ENCODE results near the gene SETD1B.
"Not testable (repeated sequence)": the region's sequence is repeated elsewhere in the genome, so short reads cannot be mapped to it uniquely, and the experiment has no call there.

SETD1B gene

DNA sequence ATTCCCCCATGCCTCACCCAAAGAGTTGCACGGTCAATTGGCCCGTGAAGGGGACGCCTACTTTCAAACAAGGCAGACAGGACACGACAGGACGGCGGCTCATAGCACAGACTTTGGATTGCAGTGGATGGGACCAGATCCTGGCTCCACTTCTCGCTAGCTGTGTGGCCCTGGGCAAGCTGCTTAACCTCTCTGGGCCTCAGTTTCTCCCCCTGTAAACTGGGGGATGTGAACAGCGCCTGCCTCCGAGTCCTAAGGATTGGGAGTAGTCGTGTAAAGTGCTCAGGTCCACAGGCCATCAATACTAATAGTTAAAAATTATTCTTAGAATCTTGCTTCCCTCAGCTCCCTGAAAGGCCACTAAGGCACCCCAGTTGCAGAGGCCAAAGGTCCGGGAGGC lies 23.4 kb upstream of the SETD1B start:
- DNase-seq (ENCODE audit: low spot score) = no peak

- no peak for DNase-seq (ENCODE audit: low spot score)
Measured at GRCh38 chr12:121781484-121781997, 22.3 kb upstream of the SETD1B start.

GRCh38 chr12:121781998-121782979 lies 21.5 kb upstream of the SETD1B start:
- no peak for DNase-seq (ENCODE audit: low spot score)

- no peak for DNase-seq (ENCODE audit: low spot score)
Measured at GRCh38 chr12:121783766-121784165, 20.0 kb upstream of the SETD1B start.

- DNase-seq (ENCODE audit: low spot score) = peak; percentile 84
Measured at GRCh38 chr12:121784460-121784859, 19.3 kb upstream of the SETD1B start.

- peak; percentile 69 for DNase-seq (ENCODE audit: low spot score)
Measured at GRCh38 chr12:121786440-121786825, 17.4 kb upstream of the SETD1B start.

- no peak for DNase-seq (ENCODE audit: low spot score)
Measured at GRCh38 chr12:121787063-121788025, 16.5 kb upstream of the SETD1B start.

DNA sequence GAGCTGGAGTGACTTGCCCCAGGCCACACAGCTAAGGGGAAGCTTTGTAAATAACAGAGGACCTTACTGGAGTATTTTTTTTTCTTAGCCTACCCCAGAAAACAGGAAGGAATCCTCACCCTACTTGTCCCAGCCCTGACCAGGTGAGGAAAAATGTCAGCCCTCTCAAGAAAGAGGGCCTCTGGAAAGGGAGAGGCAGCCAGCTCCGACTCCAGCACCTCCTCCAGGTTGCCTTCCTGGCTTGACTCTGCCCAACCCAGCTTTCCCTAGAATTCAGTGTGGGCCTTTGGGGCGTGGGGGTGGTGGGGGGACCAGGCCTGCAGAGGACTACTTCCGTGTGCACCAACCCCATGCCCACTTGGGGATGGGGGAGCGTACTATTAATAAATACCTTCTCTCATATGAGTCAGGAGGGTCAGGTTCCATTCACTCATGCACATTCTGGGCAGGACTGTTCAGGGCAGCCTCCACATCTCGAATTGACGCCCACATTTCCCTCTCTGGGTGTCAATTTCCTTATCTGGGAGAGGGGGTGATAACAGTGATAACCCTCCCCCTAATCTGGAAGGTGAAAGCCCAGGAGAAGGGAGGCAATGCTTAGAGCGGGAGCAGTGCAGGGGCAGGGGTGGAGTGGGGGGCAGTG lies 15.5 kb upstream of the SETD1B start:
- no peak for DNase-seq (ENCODE audit: low spot score)

DNA sequence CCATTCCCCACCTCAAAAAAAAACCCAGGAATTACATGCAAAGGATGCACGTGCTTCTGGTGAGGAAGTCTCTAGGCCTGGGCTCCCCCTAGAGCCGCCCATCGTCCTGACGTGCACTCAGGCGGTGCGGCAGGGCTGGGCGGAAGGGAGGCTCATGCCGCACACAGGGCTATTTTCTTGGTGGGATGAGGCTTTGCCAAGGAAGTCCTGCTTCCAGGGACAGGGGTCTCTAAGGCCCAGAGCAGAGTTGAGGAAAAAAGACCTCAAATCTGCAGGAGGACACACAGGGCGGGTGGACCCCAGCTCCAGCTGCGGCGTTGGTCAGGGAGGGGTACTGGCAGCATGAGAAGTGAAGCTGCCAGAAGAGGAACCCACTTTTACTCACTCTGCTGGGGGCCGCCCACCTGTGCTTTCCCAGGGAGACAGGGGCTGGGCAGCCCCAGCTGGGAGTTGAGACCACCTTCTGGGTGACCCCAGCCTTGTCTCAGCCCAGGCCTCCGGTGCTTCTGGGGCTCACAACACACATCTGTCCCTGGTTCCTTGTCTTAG lies 14.5 kb upstream of the SETD1B start:
- no peak for DNase-seq (ENCODE audit: low spot score)

- no peak for DNase-seq (ENCODE audit: low spot score)
Measured at GRCh38 chr12:121789800-121790728, 13.7 kb upstream of the SETD1B start.

GRCh38 chr12:121790785-121791184 lies 13.0 kb upstream of the SETD1B start:
- not testable (repeated sequence) for DNase-seq (ENCODE audit: low spot score)

GRCh38 chr12:121791671-121792551 lies 11.9 kb upstream of the SETD1B start:
- no peak for DNase-seq (ENCODE audit: low spot score)

DNA sequence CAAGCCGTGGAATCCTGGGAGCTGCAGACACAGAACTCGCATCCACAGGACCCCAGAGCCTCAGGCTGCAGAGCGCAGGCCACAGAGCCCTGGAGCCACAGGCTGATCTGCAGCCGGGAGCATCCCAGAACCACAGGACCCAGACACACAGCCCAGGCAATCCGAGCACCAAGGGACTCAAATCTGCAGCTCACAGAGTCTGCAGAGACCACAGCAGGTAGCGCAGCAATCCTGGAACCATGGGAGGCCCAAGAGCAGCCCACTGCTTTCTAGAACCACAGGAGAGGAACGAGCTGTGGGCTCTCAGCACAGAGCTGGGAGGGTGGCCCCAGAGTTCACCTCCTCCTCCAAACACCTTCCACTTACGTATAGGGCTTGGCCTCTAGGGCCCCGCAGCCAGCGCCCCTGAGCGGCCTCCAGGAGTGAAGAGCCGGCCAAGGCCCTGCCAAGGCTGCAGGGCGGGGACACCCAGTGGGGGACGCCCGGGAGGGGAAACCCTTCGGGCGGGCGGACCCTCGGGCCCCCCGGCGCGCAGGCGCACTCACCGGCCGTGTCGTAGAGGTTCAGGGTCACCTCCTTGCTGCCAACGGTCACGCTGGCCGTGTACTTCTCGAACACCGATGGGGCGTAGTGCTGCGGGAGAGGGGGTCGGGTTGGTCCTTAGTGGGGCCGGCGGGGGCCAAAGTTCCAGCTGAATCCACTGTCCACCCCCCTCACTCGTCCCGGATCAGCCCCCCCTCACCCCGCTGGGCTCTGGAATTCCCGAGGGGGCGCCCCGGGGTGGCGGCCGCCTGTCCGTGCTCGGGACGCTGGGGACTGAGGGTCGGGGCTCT lies 11.0 kb upstream of the SETD1B start:
- no peak for DNase-seq (ENCODE audit: low spot score)

DNA sequence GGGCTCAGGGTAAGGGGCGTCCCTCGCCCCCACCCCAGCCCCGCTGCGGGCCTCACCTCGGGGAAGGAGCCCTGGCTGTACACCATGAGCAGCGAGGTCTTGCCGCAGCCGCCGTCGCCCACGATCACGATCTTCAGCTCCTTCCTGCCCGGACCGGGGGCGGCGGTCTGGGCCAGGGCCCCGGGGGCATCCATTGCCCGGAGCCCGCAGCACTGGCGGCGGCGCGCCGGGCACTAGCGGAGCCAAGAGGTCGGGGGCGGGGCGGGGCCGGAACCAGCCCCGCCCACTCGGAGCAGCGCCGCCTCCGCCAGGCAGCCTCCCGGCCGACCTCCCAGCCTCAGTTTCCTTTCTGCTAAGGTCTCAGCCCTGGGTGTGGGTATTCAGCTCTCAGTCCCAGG lies 10.4 kb upstream of the SETD1B start, which contains the start of gene RHOF:
TSS of gene RHOF (minus strand) at position 249 of the 398 bp plus-strand sequence. CDS start at position 194, 55 bp downstream.
- DNase-seq (ENCODE audit: low spot score) = peak; percentile 61

- peak; percentile 93 for DNase-seq (ENCODE audit: low spot score)
Measured at GRCh38 chr12:121793838-121794533, 9.8 kb upstream of the SETD1B start.

DNA sequence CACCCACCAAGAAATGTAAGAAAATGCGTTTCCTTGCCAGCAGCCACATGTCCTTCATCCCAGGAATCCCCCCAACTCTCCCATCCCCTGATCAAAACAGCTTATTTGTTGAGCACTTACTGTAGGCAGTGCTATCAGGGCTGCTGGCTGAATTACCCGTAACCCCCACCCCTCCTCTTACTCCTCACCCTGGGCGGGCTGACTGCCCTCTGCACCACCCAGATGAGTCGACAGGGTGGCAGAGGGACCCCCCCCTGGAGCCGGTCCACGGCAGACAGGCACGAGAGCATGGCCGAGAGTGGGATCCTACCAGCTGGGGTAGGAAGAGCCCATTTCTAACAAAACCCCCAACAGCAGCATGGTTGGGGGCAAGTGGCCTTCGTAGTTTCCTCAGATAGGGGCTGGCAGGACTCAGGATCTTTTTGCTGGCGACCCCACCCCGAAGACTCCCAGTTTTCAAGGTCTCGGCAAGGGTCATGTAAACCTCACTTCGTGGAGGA lies 9.2 kb upstream of the SETD1B start:
- no peak for DNase-seq (ENCODE audit: low spot score)

Data from GM03348 (cell line).